ENCODE data around the gene AGO4.
A peak's percentile ranks its signal among the peaks of the same experiment; 100 is the strongest.
"Not testable (repeated sequence)": the region's sequence is repeated elsewhere in the genome, so short reads cannot be mapped to it uniquely, and the experiment has no call there.

The AGO4 gene

DNA sequence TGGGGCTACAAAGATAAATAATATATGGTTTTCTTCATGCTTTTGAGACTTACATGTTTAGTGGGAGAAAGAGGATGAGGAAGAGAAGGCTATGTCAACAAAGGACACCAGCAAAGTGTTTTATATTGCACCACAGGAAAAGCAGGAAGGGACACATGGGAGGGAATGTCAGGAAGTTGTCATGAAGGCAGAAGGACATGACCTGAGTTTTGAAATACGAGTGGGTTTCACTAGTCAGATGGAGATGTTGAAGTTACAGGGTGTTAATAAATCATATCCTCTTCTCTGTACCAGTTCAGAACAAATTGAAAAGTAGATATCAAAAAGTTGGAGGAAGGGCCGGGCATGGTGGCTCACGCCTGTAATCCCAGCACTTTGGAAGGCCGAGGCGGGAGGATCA is 57.0 kb downstream of the AGO4 start:
- Histone ChIP-seq H3K4me1 (ENCODE audit: control insufficient read depth, insufficient read depth, low read length, poor library complexity, severe bottlenecking) (no peaks in the 10 kb centered on the region), H3K4me3 (ENCODE audit: extremely low read depth, insufficient read depth, low read length, poor library complexity, severe bottlenecking) (no peak overlapping the region), H3K9me3 (ENCODE audit: control insufficient read depth, low read length) (no peaks in the 10 kb centered on the region), H3K36me3 (ENCODE audit: control insufficient read depth, insufficient read depth, low read length) (no peaks in the 10 kb centered on the region), H3K27ac (ENCODE audit: low read depth, low read length, severe bottlenecking) (no peak overlapping the region)
- 91 to 100% methylated on average over 4 to 5 of the region's 5 CpGs for WGBS, 2 experiments (ENCODE audit: insufficient coverage in 2 of 2)

DNA sequence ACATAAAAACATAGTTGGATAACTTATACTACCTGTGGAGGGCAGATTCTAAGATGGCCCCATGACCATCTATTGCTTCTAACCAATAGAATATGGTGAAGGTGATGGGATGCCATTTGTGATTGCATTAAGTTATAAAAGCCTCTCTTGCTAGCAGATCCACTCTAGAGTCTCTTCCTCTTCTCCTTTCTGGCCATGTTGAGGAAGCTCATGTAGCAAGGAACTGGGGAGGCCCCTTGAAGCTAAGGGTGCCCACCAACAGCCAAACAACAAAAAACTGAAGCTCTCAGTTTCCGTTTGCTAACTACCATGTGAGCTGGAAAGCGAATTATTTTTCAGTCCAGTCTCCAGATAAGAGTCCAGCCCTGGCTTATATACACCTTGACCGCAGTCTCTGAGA is 59.2 kb downstream of the AGO4 start:
- Histone ChIP-seq H3K9me3 (ENCODE audit: control insufficient read depth, low read length) (no peaks in the 10 kb centered on the region), H3K4me1 (ENCODE audit: control insufficient read depth, insufficient read depth, low read length, poor library complexity, severe bottlenecking) (no peaks in the 10 kb centered on the region), H3K4me3 (ENCODE audit: extremely low read depth, insufficient read depth, low read length, poor library complexity, severe bottlenecking) (no peak overlapping the region), H3K36me3 (ENCODE audit: control insufficient read depth, insufficient read depth, low read length) (no peaks in the 10 kb centered on the region), H3K27ac (ENCODE audit: low read depth, low read length, severe bottlenecking) (no peak overlapping the region)
- 100% methylated on average over 1 of the region's 3 CpGs for WGBS, 2 experiments (ENCODE audit: insufficient coverage in 2 of 2)

DNA sequence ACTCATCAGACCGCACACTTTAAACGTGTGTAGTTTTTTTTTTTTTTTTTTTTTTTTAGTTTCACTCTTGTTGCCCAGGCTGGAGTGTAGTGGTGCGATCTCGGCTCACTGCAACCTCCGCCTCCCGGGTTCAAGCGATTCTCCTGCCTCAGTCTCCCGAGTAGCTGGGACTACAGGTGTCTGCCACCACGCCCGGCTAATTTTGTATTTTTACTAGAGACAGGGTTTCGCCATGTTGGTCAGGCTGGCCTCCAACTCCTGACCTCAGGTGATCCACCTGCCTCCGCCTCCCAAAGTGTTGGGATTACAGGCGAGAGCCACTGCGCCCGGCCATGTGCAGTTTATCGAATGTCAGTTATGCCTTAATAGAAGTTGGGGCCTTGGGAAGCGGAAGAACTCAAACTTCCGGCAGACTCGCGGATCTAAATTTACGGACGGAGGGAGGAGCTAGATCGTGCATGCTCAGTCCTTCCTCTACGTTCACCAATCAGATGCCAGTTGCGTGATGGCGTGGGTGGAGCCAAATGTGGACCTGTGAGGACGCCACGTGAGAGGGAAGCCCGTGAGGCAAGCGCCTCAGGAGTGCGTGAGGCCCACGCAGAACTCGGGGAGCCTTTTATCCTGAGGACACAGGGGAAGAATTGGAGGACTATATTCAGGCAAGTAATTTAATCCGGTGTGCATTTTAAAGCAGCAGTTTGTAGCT is 61.6 kb downstream of the AGO4 start:
- H3K9me3 ChIP-seq (ENCODE audit: control insufficient read depth, low read length); H3K4me1 ChIP-seq (ENCODE audit: control insufficient read depth, insufficient read depth, low read length, poor library complexity, severe bottlenecking); H3K4me3 ChIP-seq (ENCODE audit: extremely low read depth, insufficient read depth, low read length, poor library complexity, severe bottlenecking); H3K36me3 ChIP-seq (ENCODE audit: control insufficient read depth, insufficient read depth, low read length); H3K27ac ChIP-seq (ENCODE audit: low read depth, low read length, severe bottlenecking): not testable (repeated sequence)
- 95% methylated on average over 26 to 31 of the region's 34 CpGs for WGBS, 2 experiments (ENCODE audit: insufficient coverage in 2 of 2)

DNA sequence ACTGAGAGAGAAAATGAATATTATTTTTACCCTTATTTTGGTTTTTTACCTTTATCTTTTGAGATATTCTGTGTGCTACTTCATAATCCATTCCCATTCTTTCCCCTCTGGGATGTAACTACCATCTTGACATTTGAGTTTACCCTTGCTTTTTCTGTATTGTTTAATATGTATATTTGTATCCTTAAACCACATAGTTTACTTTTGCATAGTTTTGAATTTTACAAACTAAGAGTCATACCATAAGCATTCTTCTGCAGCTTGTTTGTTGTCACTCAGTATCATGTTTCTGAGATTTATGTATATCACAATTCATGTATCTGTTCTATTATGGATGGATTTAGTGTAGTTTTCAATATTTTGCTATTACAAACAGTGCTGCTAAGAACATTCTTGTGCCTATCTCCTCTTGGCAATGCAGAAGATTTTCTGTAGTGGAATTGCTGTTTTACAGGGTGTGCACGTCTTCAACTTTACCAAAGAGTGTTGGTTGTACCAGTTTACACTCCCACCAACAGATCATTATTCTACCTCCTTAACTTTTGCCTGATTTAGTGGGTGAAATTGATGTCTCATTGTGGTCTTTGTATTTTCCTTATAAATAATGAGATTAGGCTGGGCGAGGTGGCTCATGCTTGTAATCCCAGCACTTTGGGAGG is 63.0 kb downstream of the AGO4 start:
- 100% methylated on average over 1 of the region's 2 CpGs; no CpG with 5 or more reads in 1 of the 2 experiments for WGBS, 2 experiments (ENCODE audit: insufficient coverage in 2 of 2)
- H3K4me3 ChIP-seq (ENCODE audit: extremely low read depth, insufficient read depth, low read length, poor library complexity, severe bottlenecking), result no peak overlapping the region
- no peaks in the 10 kb centered on the region for H3K36me3 ChIP-seq (ENCODE audit: control insufficient read depth, insufficient read depth, low read length)
- no peaks in the 10 kb centered on the region for H3K9me3 ChIP-seq (ENCODE audit: control insufficient read depth, low read length)
- no peak overlapping the region for H3K27ac ChIP-seq (ENCODE audit: low read depth, low read length, severe bottlenecking)
- H3K4me1 ChIP-seq (ENCODE audit: control insufficient read depth, insufficient read depth, low read length, poor library complexity, severe bottlenecking), result no peaks in the 10 kb centered on the region

DNA sequence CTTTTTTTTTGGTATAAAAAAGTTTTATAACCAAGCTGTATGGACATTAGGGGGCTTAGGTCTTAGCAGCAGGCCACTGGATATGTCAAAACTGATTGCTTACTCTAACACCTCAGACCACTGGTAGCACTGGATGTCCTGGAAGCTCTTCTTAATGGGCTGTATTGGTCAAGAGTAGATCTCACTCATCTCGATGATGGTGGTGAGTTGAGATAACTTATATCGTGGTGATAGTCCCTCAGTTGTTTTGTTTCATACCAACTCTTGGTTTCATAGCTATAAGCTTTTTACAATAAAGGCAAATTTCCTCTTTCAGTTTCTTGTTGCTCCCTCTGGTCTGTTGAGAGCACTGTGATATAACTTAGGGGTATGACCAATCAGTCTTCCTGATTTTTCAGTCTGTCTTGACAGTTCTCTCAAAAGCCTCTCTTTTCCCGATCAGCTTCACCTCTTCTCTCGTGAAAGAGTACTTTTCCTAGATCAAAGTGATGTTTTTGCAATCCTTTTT is 65.5 kb downstream of the AGO4 start:
- WGBS, 2 experiments (ENCODE audit: insufficient coverage in 2 of 2), result 82% methylated on average over 2 of the region's 4 CpGs; no CpG with 5 or more reads in 1 of the 2 experiments
- no peaks in the 10 kb centered on the region for H3K9me3 ChIP-seq (ENCODE audit: control insufficient read depth, low read length)
- H3K4me3 ChIP-seq (ENCODE audit: extremely low read depth, insufficient read depth, low read length, poor library complexity, severe bottlenecking), result no peak overlapping the region
- no peaks in the 10 kb centered on the region for H3K36me3 ChIP-seq (ENCODE audit: control insufficient read depth, insufficient read depth, low read length)
- no peaks in the 10 kb centered on the region for H3K4me1 ChIP-seq (ENCODE audit: control insufficient read depth, insufficient read depth, low read length, poor library complexity, severe bottlenecking)
- H3K27ac ChIP-seq (ENCODE audit: low read depth, low read length, severe bottlenecking), result no peak overlapping the region

DNA sequence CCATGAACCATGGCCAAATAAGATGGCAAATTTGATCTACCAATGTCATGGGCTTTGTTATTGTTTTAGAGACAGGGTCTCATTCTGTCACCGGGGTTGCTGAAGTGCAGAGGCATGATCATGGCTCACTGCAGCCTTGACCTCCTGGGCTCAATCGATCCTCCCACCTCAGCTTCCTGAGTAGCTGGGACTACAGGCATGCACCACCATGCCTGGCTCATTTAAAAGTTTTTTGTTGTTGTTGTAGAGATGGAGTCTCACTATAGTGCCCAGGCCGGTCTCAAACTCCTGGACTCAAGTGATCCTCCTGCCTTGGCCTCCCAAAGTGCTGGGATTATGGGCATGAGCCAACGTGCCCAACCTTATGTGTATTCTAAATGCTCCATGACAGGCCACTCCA is 66.3 kb downstream of the AGO4 start:
- not testable (repeated sequence) for H3K4me1 ChIP-seq (ENCODE audit: control insufficient read depth, insufficient read depth, low read length, poor library complexity, severe bottlenecking); H3K9me3 ChIP-seq (ENCODE audit: control insufficient read depth, low read length); H3K27ac ChIP-seq (ENCODE audit: low read depth, low read length, severe bottlenecking); H3K4me3 ChIP-seq (ENCODE audit: extremely low read depth, insufficient read depth, low read length, poor library complexity, severe bottlenecking); H3K36me3 ChIP-seq (ENCODE audit: control insufficient read depth, insufficient read depth, low read length)
- 88 to 89% methylated on average over 4 of the region's 4 CpGs for WGBS, 2 experiments (ENCODE audit: insufficient coverage in 2 of 2)

DNA sequence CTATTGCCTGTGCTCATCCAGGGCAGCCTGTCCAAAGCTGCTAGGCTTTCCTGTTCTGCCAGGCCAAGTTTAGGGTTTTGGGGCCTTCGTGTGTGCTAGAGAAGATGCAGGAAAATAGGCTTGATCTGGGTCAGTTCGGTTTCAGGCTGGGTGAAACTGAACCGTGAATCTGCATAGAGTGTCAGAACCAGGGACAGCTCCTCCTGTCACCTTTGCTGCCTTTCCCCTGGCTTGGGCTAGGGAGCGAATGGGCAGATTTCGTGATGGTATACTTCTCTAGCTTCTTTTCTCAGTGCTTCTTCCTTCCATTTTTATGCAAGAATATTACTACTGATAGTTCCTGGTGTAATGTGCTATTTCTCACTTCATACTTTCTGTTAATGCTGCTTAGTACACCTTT is 69.2 kb downstream of the AGO4 start:
- no peaks in the 10 kb centered on the region for H3K9me3 ChIP-seq (ENCODE audit: control insufficient read depth, low read length)
- H3K4me3 ChIP-seq (ENCODE audit: extremely low read depth, insufficient read depth, low read length, poor library complexity, severe bottlenecking), result no peak overlapping the region
- WGBS, 2 experiments (ENCODE audit: insufficient coverage in 2 of 2), result 34 to 35% methylated on average over 4 to 5 of the region's 5 CpGs
- no peaks in the 10 kb centered on the region for H3K36me3 ChIP-seq (ENCODE audit: control insufficient read depth, insufficient read depth, low read length)
- no peaks in the 10 kb centered on the region for H3K4me1 ChIP-seq (ENCODE audit: control insufficient read depth, insufficient read depth, low read length, poor library complexity, severe bottlenecking)
- no peak overlapping the region for H3K27ac ChIP-seq (ENCODE audit: low read depth, low read length, severe bottlenecking)

DNA sequence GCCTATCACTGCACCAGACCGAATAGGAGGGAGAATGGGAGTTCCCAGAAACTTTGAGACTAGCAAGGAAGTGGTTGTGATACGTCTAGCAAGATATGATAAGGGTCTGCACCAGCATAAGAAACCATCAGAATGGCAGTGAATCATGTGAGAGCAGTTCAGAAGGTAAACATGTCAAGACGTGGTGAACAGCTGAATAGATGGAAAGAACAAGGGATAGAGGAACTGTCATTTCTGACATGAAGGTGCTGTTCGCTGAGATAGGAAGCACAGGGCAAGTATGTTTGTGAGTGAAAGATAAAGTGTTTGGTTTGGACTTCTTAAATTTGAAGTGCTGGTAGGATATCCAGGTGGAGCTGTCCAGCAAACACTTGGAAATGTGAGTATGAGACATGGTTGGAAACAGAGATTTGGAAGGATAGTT is 74.0 kb downstream of the AGO4 start:
- Histone ChIP-seq H3K9me3 (ENCODE audit: control insufficient read depth, low read length) (no peaks in the 10 kb centered on the region), H3K27ac (ENCODE audit: low read depth, low read length, severe bottlenecking) (no peak overlapping the region), H3K4me3 (ENCODE audit: extremely low read depth, insufficient read depth, low read length, poor library complexity, severe bottlenecking) (no peak overlapping the region), H3K36me3 (ENCODE audit: control insufficient read depth, insufficient read depth, low read length) (no peaks in the 10 kb centered on the region), H3K4me1 (ENCODE audit: control insufficient read depth, insufficient read depth, low read length, poor library complexity, severe bottlenecking) (peaks cover 21% of the 10 kb centered on the region)
- 91 to 93% methylated on average over 4 of the region's 4 CpGs for WGBS, 2 experiments (ENCODE audit: insufficient coverage in 2 of 2)

DNA sequence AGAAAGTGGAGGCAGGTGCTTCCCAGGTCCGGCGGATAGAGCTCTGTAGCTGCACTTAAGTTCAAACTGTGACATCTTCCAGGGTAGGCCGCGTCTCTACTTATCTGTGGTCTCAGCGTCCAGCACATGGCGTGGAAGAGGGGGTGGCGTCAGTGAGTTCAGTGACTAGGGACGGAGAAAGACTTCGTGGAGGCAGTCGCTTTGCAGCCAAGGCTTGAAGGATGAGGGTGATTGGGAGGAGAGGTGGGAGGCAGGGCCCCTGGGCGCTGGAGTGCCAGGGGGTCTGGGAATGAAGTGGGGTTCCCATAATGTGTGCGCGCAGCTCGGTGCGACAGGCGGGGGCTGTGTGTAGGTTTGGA is 74.7 kb downstream of the AGO4 start:
- whole genome bisulfite sequencing, 2 experiments (ENCODE audit: insufficient coverage in 2 of 2), result 79% methylated on average over 14 to 16 of the region's 16 CpGs
- Histone ChIP-seq H3K36me3 (ENCODE audit: control insufficient read depth, insufficient read depth, low read length) (no peaks in the 10 kb centered on the region), H3K27ac (ENCODE audit: low read depth, low read length, severe bottlenecking) (no peak overlapping the region), H3K9me3 (ENCODE audit: control insufficient read depth, low read length) (no peaks in the 10 kb centered on the region), H3K4me3 (ENCODE audit: extremely low read depth, insufficient read depth, low read length, poor library complexity, severe bottlenecking) (no peak overlapping the region), H3K4me1 (ENCODE audit: control insufficient read depth, insufficient read depth, low read length, poor library complexity, severe bottlenecking) (peaks cover 27% of the 10 kb centered on the region)

DNA sequence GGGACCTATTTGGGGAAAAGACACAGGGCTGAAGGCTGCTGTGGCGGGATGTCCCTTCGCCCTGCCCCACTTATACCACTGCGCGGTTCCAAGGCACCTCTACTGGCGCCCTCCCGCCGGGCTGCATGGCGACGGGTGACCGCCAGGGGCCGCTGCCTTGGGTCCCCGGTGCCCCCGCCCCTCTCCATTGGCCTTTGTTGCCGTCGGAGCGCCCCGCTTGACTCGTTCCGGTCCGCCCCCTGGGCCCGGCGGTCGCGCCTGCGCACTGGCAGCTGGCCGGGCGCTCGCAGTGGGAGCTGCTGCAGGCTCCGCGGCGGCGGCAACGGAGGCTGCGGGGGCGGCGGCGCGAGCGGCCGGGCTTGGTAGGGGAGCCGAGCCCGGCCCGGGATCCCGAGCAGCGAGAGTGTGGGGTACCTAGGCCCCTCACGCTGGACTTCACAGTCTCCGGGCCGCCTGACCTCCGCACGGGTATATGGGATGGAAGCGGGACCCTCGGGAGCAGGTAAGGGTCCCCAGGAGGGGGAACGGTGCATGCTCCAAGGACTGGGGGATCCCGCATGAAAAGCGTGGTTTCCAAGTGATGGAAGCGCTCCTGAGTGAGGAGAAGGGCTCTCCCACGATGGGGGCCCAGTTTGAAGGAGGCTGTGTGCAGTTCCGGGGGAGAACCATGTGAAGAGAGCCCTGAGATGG is 75.3 kb downstream of the AGO4 start, which contains the start of gene AGO1:
AGO1 (plus strand) TSS at position 265 of the 690 bp plus-strand sequence; CDS start at position 478, 213 bp downstream.
- no peaks in the 10 kb centered on the region for H3K9me3 ChIP-seq (ENCODE audit: control insufficient read depth, low read length)
- peak within 1 kb of the TSS; percentile 95 for H3K4me3 ChIP-seq (ENCODE audit: extremely low read depth, insufficient read depth, low read length, poor library complexity, severe bottlenecking)
- peaks cover 27% of the 10 kb centered on the region for H3K4me1 ChIP-seq (ENCODE audit: control insufficient read depth, insufficient read depth, low read length, poor library complexity, severe bottlenecking)
- peaks cover under 1% of the 10 kb centered on the region for H3K36me3 ChIP-seq (ENCODE audit: control insufficient read depth, insufficient read depth, low read length)
- H3K27ac ChIP-seq (ENCODE audit: low read depth, low read length, severe bottlenecking), result peak within 1 kb of the TSS; percentile 75
- WGBS, 2 experiments (ENCODE audit: insufficient coverage in 2 of 2), result 0 to 2% methylated on average over 45 to 51 of the region's 58 CpGs
